Measurements from ENCODE around the gene ELL2.

Gene ELL2

GRCh38 chr5:95938347-95938746 lies 23.3 kb downstream of the ELL2 start:
- Histone ChIP-seq H3K9me3 (ENCODE audit: control insufficient read depth, low read length) (no peaks in the 10 kb centered on the region), H3K4me1 (no peaks in the 10 kb centered on the region), H3K79me2 (peaks cover 2% of the 10 kb centered on the region), H3K27ac (no peak overlapping the region), H3K4me3 (ENCODE audit: low read depth, low read length) (no peak overlapping the region), H2AFZ (no peak overlapping the region), H3K4me2 (ENCODE audit: low read length) (no peak overlapping the region), H3K36me3 (ENCODE audit: control insufficient read depth, insufficient read depth, low read length) (no peaks in the 10 kb centered on the region), H3K9ac (no peak overlapping the region), H3K27me3 (ENCODE audit: control insufficient read depth, insufficient read depth, low read length) (no peaks in the 10 kb centered on the region)
- no peak for TF ChIP-seq CTCF (IDR thresholded peaks at IDR 0.05)

- Histone ChIP-seq H3K79me2 (peaks cover 2% of the 10 kb centered on the region), H3K4me2 (ENCODE audit: low read length) (no peak overlapping the region), H3K9me3 (ENCODE audit: control insufficient read depth, low read length) (no peaks in the 10 kb centered on the region), H3K4me3 (ENCODE audit: low read depth, low read length) (no peak overlapping the region), H3K9ac (no peak overlapping the region), H3K36me3 (ENCODE audit: control insufficient read depth, insufficient read depth, low read length) (no peaks in the 10 kb centered on the region), H3K27me3 (ENCODE audit: control insufficient read depth, insufficient read depth, low read length) (no peaks in the 10 kb centered on the region), H2AFZ (no peak overlapping the region), H3K27ac (no peak overlapping the region), H3K4me1 (no peaks in the 10 kb centered on the region)
- TF ChIP-seq CTCF (IDR thresholded peaks at IDR 0.05), result no peak
Observed at GRCh38 chr5:95937607-95938152, 24.0 kb downstream of the ELL2 start.

GRCh38 chr5:95936812-95937397 lies 24.7 kb downstream of the ELL2 start:
- Histone ChIP-seq H3K27ac (no peak overlapping the region), H3K4me1 (no peaks in the 10 kb centered on the region), H3K9me3 (ENCODE audit: control insufficient read depth, low read length) (no peaks in the 10 kb centered on the region), H3K27me3 (ENCODE audit: control insufficient read depth, insufficient read depth, low read length) (no peaks in the 10 kb centered on the region), H2AFZ (no peak overlapping the region), H3K4me2 (ENCODE audit: low read length) (no peak overlapping the region), H3K79me2 (peaks cover 2% of the 10 kb centered on the region), H3K36me3 (ENCODE audit: control insufficient read depth, insufficient read depth, low read length) (no peaks in the 10 kb centered on the region), H3K9ac (no peak overlapping the region), H3K4me3 (ENCODE audit: low read depth, low read length) (no peak overlapping the region)
- no peak for TF ChIP-seq CTCF (IDR thresholded peaks at IDR 0.05)

- no peak overlapping the region for H3K27ac ChIP-seq
- H3K4me3 ChIP-seq (ENCODE audit: low read depth, low read length), result no peak overlapping the region
- H3K4me1 ChIP-seq, result no peaks in the 10 kb centered on the region
- no peaks in the 10 kb centered on the region for H3K9me3 ChIP-seq (ENCODE audit: control insufficient read depth, low read length)
- TF ChIP-seq CTCF (IDR thresholded peaks at IDR 0.05), result no peak
- no peak overlapping the region for H3K4me2 ChIP-seq (ENCODE audit: low read length)
- no peak overlapping the region for H2AFZ ChIP-seq
- no peaks in the 10 kb centered on the region for H3K27me3 ChIP-seq (ENCODE audit: control insufficient read depth, insufficient read depth, low read length)
- no peaks in the 10 kb centered on the region for H3K36me3 ChIP-seq (ENCODE audit: control insufficient read depth, insufficient read depth, low read length)
- peaks cover 2% of the 10 kb centered on the region for H3K79me2 ChIP-seq
- H3K9ac ChIP-seq, result no peak overlapping the region
Observed at GRCh38 chr5:95935553-95936100, 26.0 kb downstream of the ELL2 start.

Measured in parathyroid adenoma (tissue), 2 donors.